Esophagus muscularis mucosa (tissue), 4 donors: ENCODE data around the gene PIGT.

ENCODE experiments used
- EP300 ChIP-seq: sonication (generic); formaldehyde crosslinking; IDR thresholded peaks from one replicate; pipeline ENCODE4 v1.6.1; 2017; ENCODE audit warnings: antibody characterized with exemption
- POLR2A ChIP-seq: fragments of 450-650 bp; IDR thresholded peaks from one replicate; pipeline ENCODE4 v1.6.1; 2017; ENCODE audit warnings: antibody characterized with exemption, moderate library complexity, mild to moderate bottlenecking, low read depth
- POLR2AphosphoS5 ChIP-seq, 2 donors: sonication (generic); formaldehyde crosslinking; IDR thresholded peaks; one replicate each; pipeline ENCODE4 v1.6.1; 2017; ENCODE audit warnings: antibody characterized with exemption in 2 of 2
- TF ChIP-seq, protein P1 (sequence below), 3 experiments: fragments of 200-600 bp in 2 of 3; fragments of 450-650 bp in 1 of 3; sonication (generic) in 2 of 3; IDR thresholded peaks; one replicate each; pipeline ENCODE4 v1.5.1; 2017 to 2019; ENCODE audit warnings: antibody characterized with exemption in 3 of 3, mild to moderate bottlenecking in 2 of 3, moderate library complexity in 1 of 3

DNA sequence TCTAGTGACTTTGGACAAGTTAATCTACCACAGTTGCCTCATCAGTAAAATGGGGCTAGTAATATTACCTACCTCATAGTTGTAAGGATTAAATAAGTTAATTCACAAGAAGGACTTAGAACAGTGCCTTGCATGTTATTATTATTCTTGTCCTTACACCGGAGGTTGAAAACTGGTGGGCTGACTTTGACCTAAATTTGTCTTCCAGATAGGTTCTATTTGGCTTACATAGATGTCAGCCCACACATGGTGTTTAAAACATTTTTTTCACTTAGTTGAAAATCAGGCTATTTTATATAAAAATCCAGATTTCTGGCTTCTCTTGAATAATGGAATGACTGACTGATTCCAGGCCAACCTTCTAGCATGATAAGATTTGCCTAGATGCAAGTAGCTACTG is 49.7 kb upstream of the PIGT start:
- TF ChIP-seq, protein P1, sequence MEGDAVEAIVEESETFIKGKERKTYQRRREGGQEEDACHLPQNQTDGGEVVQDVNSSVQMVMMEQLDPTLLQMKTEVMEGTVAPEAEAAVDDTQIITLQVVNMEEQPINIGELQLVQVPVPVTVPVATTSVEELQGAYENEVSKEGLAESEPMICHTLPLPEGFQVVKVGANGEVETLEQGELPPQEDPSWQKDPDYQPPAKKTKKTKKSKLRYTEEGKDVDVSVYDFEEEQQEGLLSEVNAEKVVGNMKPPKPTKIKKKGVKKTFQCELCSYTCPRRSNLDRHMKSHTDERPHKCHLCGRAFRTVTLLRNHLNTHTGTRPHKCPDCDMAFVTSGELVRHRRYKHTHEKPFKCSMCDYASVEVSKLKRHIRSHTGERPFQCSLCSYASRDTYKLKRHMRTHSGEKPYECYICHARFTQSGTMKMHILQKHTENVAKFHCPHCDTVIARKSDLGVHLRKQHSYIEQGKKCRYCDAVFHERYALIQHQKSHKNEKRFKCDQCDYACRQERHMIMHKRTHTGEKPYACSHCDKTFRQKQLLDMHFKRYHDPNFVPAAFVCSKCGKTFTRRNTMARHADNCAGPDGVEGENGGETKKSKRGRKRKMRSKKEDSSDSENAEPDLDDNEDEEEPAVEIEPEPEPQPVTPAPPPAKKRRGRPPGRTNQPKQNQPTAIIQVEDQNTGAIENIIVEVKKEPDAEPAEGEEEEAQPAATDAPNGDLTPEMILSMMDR (IDR thresholded peaks at IDR 0.05), result no peak
- no peak for TF ChIP-seq POLR2A
- TF ChIP-seq POLR2AphosphoS5 (IDR thresholded peaks at IDR 0.05), result no peak
- TF ChIP-seq EP300, result no peak
